GM23338 (cell line): ENCODE results near the gene PRMT1.

Experiments used
- CREB1 ChIP-seq: fragments of 250-450 bp; sonication (Bioruptor Pico); IDR thresholded peaks from 2 replicates; pipeline ENCODE4 v1.5.0; 2020; ENCODE audit warnings: low read depth, mild to moderate bottlenecking, moderate library complexity
- CTCF ChIP-seq, 2 experiments: fragments of 200-600 bp in 1 of 2; sonication (generic) in 1 of 2; conservative IDR thresholded peaks; 2 replicates each; pipeline versions ENCODE4 v1.5.1 to v1.6.1; 2016 to 2017; ENCODE audit warnings: antibody characterized with exemption in 2 of 2, low read depth in 2 of 2, mild to moderate bottlenecking in 2 of 2, moderate library complexity in 1 of 2
- ETS1 ChIP-seq: IDR thresholded peaks from 2 replicates; pipeline ENCODE4 v1.6.1; 2016; ENCODE audit warnings: antibody characterized with exemption
- EZH2 ChIP-seq: fragments of 200-600 bp; sonication (generic); IDR thresholded peaks from one replicate; pipeline ENCODE4 v1.8.0; 2017; ENCODE audit warnings: antibody characterized with exemption, mild to moderate bottlenecking, low read depth; ENCODE audit not compliant: unreplicated experiment
- EZH2phosphoT487 ChIP-seq: fragments of 200-600 bp; sonication (generic); IDR thresholded peaks from one replicate; pipeline ENCODE4 v1.8.1; 2018; ENCODE audit warnings: antibody characterized with exemption; ENCODE audit not compliant: unreplicated experiment
- JUNB ChIP-seq: IDR thresholded peaks from one replicate; pipeline ENCODE4 v1.6.1; 2016; ENCODE audit warnings: antibody characterized with exemption; ENCODE audit not compliant: unreplicated experiment
- NANOG ChIP-seq: IDR thresholded peaks from 2 replicates; pipeline ENCODE4 v1.6.1; 2016; ENCODE audit warnings: antibody characterized with exemption, borderline replicate concordance
- POLR2AphosphoS5 ChIP-seq: IDR thresholded peaks from 2 replicates; pipeline ENCODE4 v1.6.1; 2016; ENCODE audit warnings: antibody characterized with exemption, low read depth
- REST ChIP-seq: IDR thresholded peaks from one replicate; pipeline ENCODE4 v1.6.1; 2018; ENCODE audit warnings: antibody characterized with exemption; ENCODE audit not compliant: unreplicated experiment
- STAT1 ChIP-seq: IDR thresholded peaks from one replicate; pipeline ENCODE4 v1.6.1; 2016; ENCODE audit warnings: antibody characterized with exemption; ENCODE audit not compliant: unreplicated experiment
- ZNF114 ChIP-seq: fragments of 250-450 bp; sonication (Bioruptor Pico); IDR thresholded peaks from 2 replicates; pipeline ENCODE4 v1.5.0; 2020; ENCODE audit warnings: mild to moderate bottlenecking, moderate library complexity
- ZNF331 ChIP-seq: fragments of 250-450 bp; sonication (Bioruptor Pico); IDR thresholded peaks from 2 replicates; pipeline ENCODE4 v1.5.0; 2020; ENCODE audit warnings: low read depth, mild to moderate bottlenecking, moderate library complexity
- ZNF462 ChIP-seq: fragments of 250-450 bp; sonication (Bioruptor Pico); IDR thresholded peaks from 2 replicates; pipeline ENCODE4 v1.5.0; 2020; ENCODE audit warnings: mild to moderate bottlenecking, moderate library complexity

GRCh38 chr19:49686503-49687088 lies 9.5 kb downstream of the PRMT1 start:
- TF ChIP-seq CTCF (conservative IDR thresholded peaks at IDR 0.05; ENCODE audit: low read depth in 2 of 2), result no peak
- TF ChIP-seq POLR2AphosphoS5, result no peak
- no peak for TF ChIP-seq EZH2
- no peak for TF ChIP-seq CREB1 (CRISPR knock-in tag)
- no peak for TF ChIP-seq REST
- no peak for TF ChIP-seq STAT1
- TF ChIP-seq EZH2phosphoT487, result no peak
- TF ChIP-seq ZNF114 (CRISPR knock-in tag), result no peak
- TF ChIP-seq ZNF331 (CRISPR knock-in tag), result no peak
- no peak for TF ChIP-seq ZNF462
- TF ChIP-seq JUNB, result no peak
- no peak for TF ChIP-seq ETS1
- no peak for TF ChIP-seq NANOG
